HG03354 (cell line): ENCODE results near the gene ALG14.

ENCODE experiments used
- ATAC-seq: cut with Tn5 transposase; IDR thresholded peaks from one replicate; pipeline ENCODE4 v1.9.1; 2021; ENCODE audit warnings: mild to moderate bottlenecking; ENCODE audit not compliant: unreplicated experiment, poor library complexity, severe bottlenecking

The ALG14 gene

GRCh38 chr1:94940738-94941137 lies 132.0 kb downstream of the ALG14 start:
- ATAC-seq = no peak

GRCh38 chr1:94937820-94938219 lies 134.9 kb downstream of the ALG14 start:
- ATAC-seq = no peak

GRCh38 chr1:94936861-94937620 lies 135.7 kb downstream of the ALG14 start:
- ATAC-seq = no peak

- ATAC-seq = no peak
These were observed 137.3 kb downstream of the ALG14 start for GRCh38 chr1:94935476-94935875.

GRCh38 chr1:94935034-94935433 lies 137.7 kb downstream of the ALG14 start:
- ATAC-seq = no peak

- no peak for ATAC-seq
These were observed 138.2 kb downstream of the ALG14 start for GRCh38 chr1:94934551-94934950.

- ATAC-seq = no peak
These were observed 141.4 kb downstream of the ALG14 start for GRCh38 chr1:94931254-94931841.

- ATAC-seq = no peak
These were observed 143.2 kb downstream of the ALG14 start for GRCh38 chr1:94929351-94930217.

- ATAC-seq = no peak
These were observed 144.3 kb downstream of the ALG14 start for GRCh38 chr1:94928293-94928939.

- ATAC-seq = peak; percentile 24
These were observed 145.2 kb downstream of the ALG14 start for GRCh38 chr1:94927405-94928175.

- peak; percentile 86 for ATAC-seq
These were observed 145.8 kb downstream of the ALG14 start, which contains the start of gene CNN3 for GRCh38 chr1:94926915-94927404. TSS of gene CNN3 (minus strand) at chr1:94927110. CDS start at chr1:94926894, 216 bp downstream.

GRCh38 chr1:94926126-94926914 lies 146.4 kb downstream of the ALG14 start:
- peak; percentile 27 for ATAC-seq

GRCh38 chr1:94925561-94926125 lies 147.1 kb downstream of the ALG14 start:
- ATAC-seq = no peak

GRCh38 chr1:94925004-94925403 lies 147.7 kb downstream of the ALG14 start:
- no peak for ATAC-seq
